Measurements from ENCODE around the gene PPP1R37. TPM values are rescaled to one million over a fixed set of nuclear protein-coding genes. Genes with fewer than 3 reads are reported as not detected.

The PPP1R37 gene
- total and polyA plus RNA-seq, 2 of the 13 experiments (the other 11 are each of a cell fraction or from before 2014, with no cell fraction given): 9.0 to 14.3 TPM

DNA sequence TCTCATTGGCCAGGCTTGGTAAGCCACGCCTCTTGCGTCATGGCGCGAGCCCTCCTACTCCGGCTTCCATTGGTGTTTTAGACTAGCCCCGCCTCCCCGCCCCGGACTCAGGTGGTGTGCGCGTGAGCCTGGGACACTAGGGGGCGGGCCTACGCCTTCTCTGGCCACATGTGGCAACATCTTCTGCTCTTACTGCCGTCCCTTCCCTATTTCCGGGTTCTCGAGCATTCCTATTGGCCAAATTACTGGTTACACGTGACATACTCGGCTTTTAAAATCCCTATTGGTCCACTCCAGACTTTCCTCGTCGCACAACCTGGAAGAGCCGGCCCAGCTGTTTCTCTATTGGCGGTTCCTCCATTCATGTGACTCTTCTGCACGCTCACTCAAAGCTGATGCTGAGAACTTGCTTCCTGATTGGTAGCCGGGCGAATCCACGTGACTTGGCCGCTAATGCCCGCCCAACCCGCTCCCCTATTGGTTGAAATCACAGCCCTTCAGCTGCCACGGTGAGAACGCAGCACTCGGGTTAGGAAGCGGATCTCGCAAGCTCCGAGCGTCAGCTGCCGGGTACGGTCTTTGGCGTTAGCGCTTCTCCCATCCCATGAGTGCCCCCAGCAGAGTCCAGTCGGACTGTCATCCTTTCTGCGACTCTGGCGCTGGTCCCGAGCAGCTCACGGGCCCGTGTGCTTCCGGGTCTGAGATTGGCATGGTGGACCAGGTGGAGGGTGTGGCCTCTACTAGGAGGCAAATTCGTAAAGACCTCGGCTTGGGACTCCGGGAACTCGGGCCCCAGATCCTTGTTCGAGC is 85.5 kb downstream of the PPP1R37 start, which contains the start of gene BLOC1S3 (continued):
- TF ChIP-seq, protein P1, sequence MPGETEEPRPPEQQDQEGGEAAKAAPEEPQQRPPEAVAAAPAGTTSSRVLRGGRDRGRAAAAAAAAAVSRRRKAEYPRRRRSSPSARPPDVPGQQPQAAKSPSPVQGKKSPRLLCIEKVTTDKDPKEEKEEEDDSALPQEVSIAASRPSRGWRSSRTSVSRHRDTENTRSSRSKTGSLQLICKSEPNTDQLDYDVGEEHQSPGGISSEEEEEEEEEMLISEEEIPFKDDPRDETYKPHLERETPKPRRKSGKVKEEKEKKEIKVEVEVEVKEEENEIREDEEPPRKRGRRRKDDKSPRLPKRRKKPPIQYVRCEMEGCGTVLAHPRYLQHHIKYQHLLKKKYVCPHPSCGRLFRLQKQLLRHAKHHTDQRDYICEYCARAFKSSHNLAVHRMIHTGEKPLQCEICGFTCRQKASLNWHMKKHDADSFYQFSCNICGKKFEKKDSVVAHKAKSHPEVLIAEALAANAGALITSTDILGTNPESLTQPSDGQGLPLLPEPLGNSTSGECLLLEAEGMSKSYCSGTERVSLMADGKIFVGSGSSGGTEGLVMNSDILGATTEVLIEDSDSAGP (CRISPR knock-in tag; IDR thresholded peaks at IDR 0.05; ENCODE audit: borderline replicate concordance): 0 out of 2 replicates have a peak, but pooled peaks have one; percentile 21
- TF ChIP-seq, protein P2, sequence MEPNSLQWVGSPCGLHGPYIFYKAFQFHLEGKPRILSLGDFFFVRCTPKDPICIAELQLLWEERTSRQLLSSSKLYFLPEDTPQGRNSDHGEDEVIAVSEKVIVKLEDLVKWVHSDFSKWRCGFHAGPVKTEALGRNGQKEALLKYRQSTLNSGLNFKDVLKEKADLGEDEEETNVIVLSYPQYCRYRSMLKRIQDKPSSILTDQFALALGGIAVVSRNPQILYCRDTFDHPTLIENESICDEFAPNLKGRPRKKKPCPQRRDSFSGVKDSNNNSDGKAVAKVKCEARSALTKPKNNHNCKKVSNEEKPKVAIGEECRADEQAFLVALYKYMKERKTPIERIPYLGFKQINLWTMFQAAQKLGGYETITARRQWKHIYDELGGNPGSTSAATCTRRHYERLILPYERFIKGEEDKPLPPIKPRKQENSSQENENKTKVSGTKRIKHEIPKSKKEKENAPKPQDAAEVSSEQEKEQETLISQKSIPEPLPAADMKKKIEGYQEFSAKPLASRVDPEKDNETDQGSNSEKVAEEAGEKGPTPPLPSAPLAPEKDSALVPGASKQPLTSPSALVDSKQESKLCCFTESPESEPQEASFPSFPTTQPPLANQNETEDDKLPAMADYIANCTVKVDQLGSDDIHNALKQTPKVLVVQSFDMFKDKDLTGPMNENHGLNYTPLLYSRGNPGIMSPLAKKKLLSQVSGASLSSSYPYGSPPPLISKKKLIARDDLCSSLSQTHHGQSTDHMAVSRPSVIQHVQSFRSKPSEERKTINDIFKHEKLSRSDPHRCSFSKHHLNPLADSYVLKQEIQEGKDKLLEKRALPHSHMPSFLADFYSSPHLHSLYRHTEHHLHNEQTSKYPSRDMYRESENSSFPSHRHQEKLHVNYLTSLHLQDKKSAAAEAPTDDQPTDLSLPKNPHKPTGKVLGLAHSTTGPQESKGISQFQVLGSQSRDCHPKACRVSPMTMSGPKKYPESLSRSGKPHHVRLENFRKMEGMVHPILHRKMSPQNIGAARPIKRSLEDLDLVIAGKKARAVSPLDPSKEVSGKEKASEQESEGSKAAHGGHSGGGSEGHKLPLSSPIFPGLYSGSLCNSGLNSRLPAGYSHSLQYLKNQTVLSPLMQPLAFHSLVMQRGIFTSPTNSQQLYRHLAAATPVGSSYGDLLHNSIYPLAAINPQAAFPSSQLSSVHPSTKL (CRISPR knock-in tag; IDR thresholded peaks at IDR 0.05): no peak; the same call in 1 of the 2 replicates
- 0 out of 2 replicates have a peak, but pooled peaks have one; percentile 35 for TF ChIP-seq ZNF337 (CRISPR knock-in tag; IDR thresholded peaks at IDR 0.05; ENCODE audit: borderline replicate concordance, low read depth)
- peak; percentile 79 for TF ChIP-seq TFE3 (CRISPR knock-in tag; IDR thresholded peaks at IDR 0.05)
- TF ChIP-seq, protein P3, sequence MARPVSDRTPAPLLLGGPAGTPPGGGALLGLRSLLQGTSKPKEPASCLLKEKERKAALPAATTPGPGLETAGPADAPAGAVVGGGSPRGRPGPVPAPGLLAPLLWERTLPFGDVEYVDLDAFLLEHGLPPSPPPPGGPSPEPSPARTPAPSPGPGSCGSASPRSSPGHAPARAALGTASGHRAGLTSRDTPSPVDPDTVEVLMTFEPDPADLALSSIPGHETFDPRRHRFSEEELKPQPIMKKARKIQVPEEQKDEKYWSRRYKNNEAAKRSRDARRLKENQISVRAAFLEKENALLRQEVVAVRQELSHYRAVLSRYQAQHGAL (CRISPR knock-in tag; IDR thresholded peaks at IDR 0.05; ENCODE audit: not compliant biosample characterization): no peak
- TF ChIP-seq HBP1 (CRISPR knock-in tag; IDR thresholded peaks at IDR 0.05; ENCODE audit: low read depth): peak; percentile 69; the same call in 1 of the 2 replicates
- TF ChIP-seq, protein P4, sequence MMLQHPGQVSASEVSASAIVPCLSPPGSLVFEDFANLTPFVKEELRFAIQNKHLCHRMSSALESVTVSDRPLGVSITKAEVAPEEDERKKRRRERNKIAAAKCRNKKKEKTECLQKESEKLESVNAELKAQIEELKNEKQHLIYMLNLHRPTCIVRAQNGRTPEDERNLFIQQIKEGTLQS (CRISPR knock-in tag; IDR thresholded peaks at IDR 0.05): no peak
- TF ChIP-seq ZNF710 (CRISPR knock-in tag; IDR thresholded peaks at IDR 0.05; ENCODE audit: borderline replicate concordance): 0 out of 2 replicates have a peak, but pooled peaks have one; percentile 10
- TF ChIP-seq ZNF598 (CRISPR knock-in tag; IDR thresholded peaks at IDR 0.05; ENCODE audit: borderline replicate concordance): 0 out of 2 replicates have a peak, but pooled peaks have one; percentile 50
- peak; percentile 62; the same call in 1 of the 2 replicates for TF ChIP-seq ZNF274 (CRISPR knock-in tag; IDR thresholded peaks at IDR 0.05)
- no peak for TF ChIP-seq HMG20A (CRISPR knock-in tag; IDR thresholded peaks at IDR 0.05; ENCODE audit: borderline replicate concordance)
- peak; percentile 93 for TF ChIP-seq FOXK2 (IDR thresholded peaks at IDR 0.05)
- TF ChIP-seq GFI1 (CRISPR knock-in tag; IDR thresholded peaks at IDR 0.05; ENCODE audit: borderline replicate concordance): no peak
- no peak for TF ChIP-seq ZNF580 (CRISPR knock-in tag; IDR thresholded peaks at IDR 0.05; ENCODE audit: borderline replicate concordance, low read depth)

Measured in HepG2 (cell line).